LNCAP (cell line): Measurements from ENCODE around the gene TBX18.

Source experiments
- TF ChIP-seq, protein P1 (sequence below): fragments of 450-650 bp; IDR thresholded peaks from 2 replicates; pipeline ENCODE4 v1.5.1; 2017; ENCODE audit warnings: mild to moderate bottlenecking

The TBX18 gene

DNA sequence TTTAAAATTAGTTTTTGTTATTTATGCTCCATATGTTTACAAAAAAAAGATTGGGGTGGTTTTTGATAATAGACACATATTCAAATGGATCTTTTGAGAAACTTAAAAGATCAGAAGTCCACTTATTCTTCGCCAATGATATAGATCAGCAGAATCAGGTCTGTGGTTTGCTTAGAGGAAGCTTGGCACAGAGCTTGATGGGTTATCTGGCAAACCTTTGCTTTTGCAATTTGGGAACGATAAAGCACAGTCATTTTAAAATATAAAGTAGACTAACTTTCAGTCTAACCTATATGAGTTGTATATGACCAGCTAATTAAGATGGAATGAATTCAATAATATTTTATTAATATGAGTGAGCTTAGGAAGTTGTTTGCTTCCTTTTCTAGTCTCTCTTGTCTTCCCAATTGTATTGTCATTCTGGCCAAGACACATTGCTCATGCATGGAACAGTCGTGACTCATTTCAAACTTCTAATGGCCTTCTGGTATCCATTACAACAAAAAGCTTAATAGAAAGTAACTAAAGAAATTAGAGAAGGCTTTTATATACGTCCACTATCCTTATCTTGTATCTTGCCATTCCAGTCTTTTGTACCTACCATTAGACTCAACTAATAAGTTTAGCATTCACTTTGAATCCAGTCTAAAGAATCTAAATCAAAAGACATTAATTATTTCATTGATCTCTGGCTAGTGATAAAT is 118.7 kb downstream of the TBX18 start:
- TF ChIP-seq, protein P1, sequence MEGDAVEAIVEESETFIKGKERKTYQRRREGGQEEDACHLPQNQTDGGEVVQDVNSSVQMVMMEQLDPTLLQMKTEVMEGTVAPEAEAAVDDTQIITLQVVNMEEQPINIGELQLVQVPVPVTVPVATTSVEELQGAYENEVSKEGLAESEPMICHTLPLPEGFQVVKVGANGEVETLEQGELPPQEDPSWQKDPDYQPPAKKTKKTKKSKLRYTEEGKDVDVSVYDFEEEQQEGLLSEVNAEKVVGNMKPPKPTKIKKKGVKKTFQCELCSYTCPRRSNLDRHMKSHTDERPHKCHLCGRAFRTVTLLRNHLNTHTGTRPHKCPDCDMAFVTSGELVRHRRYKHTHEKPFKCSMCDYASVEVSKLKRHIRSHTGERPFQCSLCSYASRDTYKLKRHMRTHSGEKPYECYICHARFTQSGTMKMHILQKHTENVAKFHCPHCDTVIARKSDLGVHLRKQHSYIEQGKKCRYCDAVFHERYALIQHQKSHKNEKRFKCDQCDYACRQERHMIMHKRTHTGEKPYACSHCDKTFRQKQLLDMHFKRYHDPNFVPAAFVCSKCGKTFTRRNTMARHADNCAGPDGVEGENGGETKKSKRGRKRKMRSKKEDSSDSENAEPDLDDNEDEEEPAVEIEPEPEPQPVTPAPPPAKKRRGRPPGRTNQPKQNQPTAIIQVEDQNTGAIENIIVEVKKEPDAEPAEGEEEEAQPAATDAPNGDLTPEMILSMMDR = no peak

DNA sequence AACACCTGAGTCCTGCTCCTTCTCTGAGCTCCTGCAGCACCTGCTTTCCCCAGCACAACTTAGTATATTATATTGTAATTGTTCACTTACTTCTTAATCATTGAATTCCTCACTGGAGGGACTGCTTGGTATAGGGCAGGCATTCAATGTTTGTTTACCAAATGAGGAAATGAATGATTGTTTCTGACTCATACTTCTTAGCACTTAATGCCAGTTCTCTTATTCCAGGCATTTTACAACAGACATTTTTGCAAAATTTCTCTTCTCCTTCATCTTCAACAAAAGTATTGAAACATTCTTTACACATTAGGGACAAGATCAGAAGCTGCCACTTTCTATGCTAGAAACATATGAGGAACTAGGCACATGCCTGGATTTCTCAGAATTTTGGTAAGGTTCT is 119.4 kb downstream of the TBX18 start:
- TF ChIP-seq, protein P1 = no peak

DNA sequence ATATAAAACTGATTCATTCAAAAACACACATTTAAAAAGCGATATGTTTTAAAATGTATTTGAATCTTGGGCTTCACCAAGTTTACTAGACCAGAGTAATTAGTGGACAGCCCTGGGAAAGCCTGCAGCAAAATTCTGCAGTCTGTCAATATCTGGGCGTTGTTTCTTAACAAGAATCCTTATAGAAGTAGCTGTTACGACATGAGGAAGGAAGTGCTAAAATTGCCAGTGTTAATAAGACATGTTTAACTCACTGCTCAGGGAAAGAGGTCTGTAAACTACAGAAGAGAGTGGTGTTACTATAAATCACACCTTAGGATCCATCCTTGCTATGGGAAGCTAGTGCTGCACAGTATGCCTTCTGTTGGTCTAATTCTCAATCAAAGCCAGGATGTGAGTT is 120.6 kb downstream of the TBX18 start:
- TF ChIP-seq, protein P1 = no peak

DNA sequence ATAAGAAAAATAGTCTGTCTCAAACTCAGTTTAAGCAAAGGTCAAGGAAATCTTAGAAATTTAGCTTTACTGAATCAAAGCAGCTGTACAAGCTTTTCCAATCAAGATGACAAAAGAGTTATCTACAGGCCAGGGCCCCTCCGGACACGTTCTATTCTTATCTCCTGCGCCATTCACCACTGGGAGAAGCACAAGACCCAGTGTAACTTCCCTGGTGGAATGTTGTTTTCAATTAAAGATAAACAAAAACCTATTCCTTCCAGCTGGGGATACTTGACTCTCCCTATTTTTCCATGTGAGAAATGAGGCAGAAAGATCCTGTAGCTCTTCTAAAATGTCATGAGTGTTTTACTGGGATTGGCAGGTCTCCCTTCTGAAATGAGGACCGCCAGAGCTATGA is 123.3 kb downstream of the TBX18 start:
- TF ChIP-seq, protein P1 = no peak

DNA sequence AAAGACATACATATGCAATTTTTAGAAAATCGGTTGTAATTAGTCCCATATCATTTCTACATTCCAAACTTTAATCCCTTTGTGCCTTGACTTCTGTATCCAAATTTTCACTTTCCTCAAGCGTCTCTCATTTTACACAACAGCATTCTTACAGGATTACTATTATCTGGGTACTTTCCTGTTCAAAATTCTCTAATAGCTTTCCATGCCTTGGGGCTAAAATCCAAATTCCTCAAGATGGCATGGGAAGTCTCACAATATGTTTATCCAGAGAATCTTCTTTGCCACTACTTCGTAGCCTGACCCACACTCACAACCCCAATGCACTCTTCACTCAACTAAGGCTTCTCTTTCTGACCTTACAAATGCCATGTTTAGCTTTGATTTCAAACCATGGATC is 125.0 kb downstream of the TBX18 start:
- TF ChIP-seq, protein P1 = no peak

DNA sequence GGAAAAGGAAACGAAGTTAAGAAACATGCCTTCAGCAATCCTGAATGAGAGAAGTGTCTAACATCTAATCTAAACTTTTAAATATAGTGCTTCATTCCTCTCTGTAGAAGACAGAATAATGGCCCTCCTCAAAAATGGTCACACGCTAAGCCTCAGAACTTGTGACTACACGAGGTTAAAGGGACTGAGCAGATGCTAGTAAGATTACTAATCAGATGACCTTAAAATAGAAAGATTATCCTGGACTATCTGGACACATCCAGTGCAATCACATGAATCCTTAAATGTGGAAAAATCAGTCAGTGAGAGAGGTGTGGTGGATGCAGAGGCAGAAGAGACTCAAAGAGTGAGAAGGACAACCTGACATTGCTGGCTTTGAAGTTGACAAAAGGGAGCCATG is 126.1 kb downstream of the TBX18 start:
- TF ChIP-seq, protein P1 = no peak
